ENCODE results near the gene CES2.

CES2 gene

DNA sequence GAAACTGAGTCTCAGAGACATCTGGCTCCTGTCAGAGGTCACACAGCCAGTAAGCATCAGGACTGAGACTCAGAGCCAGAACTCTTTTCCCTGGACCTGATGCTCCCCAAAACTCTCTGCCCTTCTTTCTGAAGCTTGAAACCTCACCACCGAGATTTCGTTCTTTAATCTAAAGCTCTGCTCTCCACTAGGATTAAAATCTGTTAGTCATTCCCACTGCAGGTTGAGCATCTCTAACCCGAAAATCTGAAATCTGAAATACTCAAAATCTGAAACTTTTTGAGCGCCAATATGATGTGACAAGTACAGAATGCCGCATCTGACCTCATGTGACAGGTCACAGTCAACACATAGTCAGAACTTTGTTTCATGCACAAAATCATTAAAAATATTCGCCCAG is 18.8 kb upstream of the CES2 start:
- no peak for DNase-seq
- in situ Hi-C loops (cut with MboI; ENCODE audit: low pct_unique_long_range_greater_than_20kb, low sequenced_read_pairs): no loop called here

DNA sequence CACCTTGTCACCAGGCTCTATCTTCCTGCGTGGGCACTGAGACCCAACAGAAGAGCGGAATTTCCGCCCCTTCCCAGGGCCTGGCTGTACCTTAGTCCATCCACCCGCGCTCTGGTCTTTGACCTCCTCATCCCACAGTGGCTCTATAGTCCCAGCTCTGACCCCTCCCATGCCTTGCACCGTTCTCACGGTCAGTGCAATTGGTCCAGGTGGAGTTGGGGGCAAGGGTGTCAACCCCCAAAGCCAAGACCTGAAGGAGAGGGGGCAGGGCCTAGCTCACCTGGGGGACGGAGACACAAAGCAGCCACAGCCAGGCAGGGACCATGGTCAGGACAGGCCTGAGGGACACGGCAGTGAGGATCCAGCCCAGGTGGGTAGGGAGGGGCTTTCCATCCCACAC is 17.6 kb upstream of the CES2 start:
- DNase-seq: no peak
- in situ Hi-C loops (cut with MboI; ENCODE audit: low pct_unique_long_range_greater_than_20kb, low sequenced_read_pairs): no loop called here

DNA sequence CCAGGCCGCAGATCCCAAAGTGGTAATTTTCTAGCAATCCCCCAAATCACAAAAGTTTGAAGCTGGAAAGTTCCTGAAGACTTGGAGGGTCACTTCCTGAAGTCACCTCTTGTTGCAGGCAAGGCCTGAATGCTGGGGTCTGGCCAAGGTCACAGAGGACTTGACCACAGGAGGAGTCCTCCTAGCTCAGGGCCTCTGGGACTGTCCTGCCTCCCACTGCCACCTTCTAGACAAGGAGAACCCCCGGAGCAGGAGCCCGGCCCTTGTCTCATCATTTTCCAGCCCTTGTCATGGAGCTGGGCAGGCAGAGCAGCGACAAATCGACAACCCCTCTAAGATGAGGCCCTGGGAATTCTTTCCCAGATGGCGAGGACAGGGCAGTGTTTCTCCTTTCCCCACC is 17.0 kb upstream of the CES2 start:
- DNase-seq: no peak
- in situ Hi-C loops (cut with MboI; ENCODE audit: low pct_unique_long_range_greater_than_20kb, low sequenced_read_pairs): no loop called here

DNA sequence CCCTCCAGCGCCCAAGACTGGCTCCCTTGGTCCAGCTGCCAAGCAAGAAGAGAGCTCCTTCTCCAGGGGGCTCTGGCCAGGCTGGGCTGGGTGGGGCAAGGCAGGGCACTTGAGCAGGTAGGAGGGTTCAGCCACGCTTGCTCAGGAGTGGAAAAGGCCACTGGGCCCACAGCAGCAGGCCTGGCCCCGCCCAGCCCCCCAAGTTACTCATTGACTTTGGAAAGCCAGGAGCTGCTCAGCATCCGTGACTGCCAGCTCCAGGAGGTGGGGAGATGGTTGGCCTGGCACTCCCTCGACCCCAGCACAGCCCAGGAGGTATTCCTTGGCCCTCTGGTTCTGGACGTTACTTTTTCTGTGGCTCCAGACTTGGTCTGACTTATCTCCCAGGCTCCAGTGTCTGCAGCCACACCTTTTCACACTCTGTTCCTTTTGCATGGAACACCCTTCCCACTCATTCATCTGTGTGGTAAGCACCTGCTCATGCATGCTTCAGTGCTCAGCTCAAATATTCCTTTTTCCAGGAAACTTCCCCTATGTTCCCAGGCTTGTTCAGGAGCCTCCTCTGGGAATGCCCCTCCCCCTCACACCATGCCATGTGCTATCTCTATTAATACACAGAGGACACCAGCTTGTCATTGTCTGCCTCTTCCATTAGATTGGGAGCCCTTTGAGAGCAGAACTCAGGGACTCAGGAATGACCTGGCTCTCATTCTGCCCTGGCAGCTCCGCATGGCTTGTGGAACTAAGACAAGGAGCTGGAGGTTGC is 16.3 kb upstream of the CES2 start, which contains the start of gene CDH16:
Gene CDH16, minus strand, starts transcription at position 83 of the 766 bp plus-strand sequence. CDS start 820 bp downstream, outside the sequence.
- in situ Hi-C loops (cut with MboI; ENCODE audit: low pct_unique_long_range_greater_than_20kb, low sequenced_read_pairs): no loop called here
- no peak for DNase-seq

DNA sequence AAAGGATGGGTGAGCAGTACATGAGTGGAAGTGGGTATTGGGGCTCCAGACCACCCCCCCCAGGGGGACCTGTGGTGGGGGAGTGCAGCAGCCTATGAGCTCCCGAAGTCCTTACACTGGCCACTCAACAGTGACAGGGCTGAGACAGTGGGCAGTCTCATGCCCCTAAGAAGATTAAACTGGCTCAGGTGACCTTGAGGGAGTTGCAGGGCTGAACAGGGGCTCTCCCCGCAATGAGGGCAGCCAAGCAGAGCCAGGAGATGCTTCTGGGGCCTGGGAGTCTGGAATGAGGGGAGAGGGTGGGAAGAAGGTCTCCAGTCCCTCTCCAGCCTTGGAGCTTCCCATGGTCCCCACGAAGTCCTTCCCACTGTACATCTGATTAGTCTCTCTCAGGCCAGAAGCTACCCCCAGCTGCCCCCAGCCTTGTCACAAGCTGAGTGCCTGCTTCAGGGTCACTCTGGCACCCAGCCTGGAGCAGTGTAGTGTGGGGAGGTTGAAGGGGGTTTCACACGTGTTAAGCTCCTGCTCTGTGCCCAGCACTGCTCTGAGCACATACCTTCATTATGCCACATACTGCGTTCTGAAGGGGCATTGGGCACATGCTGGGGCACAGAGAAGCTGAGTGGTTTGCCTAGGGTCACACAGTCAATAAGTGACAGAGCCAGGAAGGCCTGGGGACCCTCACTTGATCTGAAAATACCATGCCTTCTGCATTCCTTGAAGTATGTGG is 15.6 kb upstream of the CES2 start:
- in situ Hi-C loops (cut with MboI; ENCODE audit: low pct_unique_long_range_greater_than_20kb, low sequenced_read_pairs): no loop called here
- no peak for DNase-seq

DNA sequence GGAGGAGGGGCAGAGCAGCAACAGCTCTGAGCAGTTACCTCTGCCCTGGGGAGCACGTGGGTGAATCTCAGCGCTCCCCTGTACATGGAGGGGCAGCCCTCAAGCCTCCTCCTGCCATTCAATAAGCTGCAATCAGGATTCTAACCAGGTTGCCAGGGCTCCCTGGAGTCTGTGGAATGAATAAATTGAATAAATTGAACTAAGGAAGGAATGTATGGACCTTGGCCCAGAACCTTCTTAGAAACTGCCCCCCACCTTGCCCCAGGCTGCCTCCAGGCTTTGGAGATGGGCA is 15.1 kb upstream of the CES2 start:
- in situ Hi-C loops (cut with MboI; ENCODE audit: low pct_unique_long_range_greater_than_20kb, low sequenced_read_pairs): no loop called here
- no peak for DNase-seq

DNA sequence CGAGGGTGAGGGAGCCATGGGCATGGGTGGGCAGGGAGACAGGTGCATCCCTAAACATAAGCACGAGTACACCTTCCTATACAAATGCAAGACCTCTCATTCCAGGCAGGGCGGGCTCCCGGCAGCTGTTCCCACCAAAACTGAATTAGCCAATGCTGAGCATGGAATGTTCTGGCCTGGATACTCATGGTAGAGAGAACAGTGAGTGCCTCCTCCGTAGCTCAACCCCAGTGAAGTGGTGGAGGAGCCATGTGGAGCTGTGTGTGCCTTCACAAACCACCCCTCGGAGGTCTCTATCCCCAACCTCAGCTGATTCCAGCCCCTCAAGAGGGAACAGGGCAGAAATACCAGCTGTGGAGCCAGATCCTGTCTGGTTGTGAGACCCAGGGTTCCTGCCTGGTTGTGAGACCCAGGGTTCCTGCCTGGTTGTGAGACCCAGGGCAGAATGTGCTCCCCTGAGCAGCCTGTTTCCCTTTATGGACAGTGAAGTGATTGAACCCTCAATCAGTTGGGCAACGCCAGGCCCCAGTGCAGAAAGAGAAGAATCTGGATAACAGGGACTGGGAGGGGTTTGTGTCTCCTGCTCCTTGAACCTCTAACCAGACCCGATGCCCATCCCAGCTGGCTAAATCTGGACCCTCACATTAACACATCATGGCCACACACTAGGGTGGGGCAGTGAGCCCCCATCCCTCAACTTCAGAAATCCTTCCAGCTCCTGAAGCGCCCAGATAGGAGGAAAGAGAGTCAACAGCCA is 14.2 kb upstream of the CES2 start:
- no peak for DNase-seq
- in situ Hi-C loops (cut with MboI; ENCODE audit: low pct_unique_long_range_greater_than_20kb, low sequenced_read_pairs): no loop called here

DNA sequence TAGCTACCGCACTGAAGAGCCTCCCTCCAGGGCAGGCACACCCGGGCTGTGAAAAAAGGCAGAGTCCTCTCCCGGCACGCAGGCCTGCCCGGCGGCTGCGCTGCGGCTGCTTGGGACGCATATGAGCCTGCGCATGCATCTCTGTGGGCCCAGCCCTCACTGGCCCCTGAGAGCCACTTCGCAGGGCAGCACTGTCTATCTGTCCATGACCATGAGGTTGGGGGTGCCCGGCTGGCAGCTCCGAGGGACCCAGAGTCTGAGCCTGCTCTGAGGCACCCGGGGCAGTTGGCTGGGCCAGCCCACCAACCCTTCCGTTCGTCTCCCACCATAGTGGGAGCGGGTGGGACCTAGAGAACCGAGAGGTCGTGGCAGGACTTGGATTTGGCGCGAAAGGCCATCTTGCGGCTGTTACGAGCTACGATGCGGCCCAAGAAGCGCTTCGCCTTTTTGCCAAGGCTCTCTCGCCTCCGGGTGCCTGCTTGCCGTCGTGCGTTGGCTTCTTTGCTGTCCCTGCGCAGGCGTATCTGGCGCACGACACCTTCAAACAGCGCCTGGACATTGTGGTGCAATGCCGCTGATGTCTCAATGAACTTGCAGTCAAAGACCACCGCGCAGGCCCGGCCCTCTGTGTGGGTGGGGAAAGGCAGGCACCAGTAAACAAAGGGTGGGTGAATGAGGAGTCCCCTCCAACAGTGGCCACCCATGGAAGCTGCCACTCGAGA is 13.4 kb upstream of the CES2 start:
- in situ Hi-C loops (cut with MboI; ENCODE audit: low pct_unique_long_range_greater_than_20kb, low sequenced_read_pairs): no loop called here

DNA sequence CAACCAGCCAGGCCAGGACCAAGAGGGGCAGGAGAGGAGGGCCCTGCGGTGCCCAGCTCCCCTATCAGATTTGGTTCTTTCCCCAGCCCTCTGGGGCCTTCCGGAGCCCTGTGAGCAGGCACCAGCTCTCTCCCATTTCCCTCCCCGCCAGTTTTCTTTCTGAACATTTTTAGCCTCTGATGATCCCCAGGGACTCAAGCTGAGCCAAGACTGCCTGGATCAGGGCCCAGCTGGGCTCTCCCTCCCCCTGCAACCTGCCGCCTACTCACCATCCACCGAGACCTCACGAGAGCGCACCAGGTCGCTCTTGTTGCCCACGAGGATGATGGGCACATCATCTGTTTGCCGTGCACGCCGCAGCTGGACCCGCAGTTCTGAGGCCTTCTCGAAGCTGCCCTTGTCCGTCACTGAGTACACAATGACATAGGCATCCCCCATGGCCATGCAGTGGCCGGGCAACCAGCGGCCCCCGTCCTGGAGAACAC is 12.0 kb upstream of the CES2 start:
- DNase-seq: no peak
- in situ Hi-C loops (cut with MboI; ENCODE audit: low pct_unique_long_range_greater_than_20kb, low sequenced_read_pairs): no loop called here

More for the DNA sequence above, 13.4 kb upstream of the CES2 start:
- DNase-seq: no peak

DNA sequence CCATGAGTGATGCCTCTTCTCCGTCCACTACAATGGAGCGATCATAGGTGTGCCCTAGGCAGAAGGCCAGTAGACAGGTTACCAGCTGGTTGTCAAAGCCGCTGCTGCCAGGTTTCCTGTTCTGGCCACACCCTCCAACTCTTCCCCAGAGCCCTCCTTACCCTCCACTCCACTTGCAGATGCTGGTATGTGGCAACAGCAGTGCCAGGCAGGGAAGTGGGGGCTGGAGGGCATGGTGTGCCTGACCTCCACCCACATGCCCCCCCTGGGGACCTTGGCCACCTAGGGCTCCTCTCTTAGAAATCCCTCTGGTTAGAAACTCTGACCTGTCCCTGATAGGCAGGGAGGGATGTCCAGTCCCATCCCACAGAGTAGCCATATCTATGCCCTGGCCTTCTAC is 11.4 kb upstream of the CES2 start:
- no peak for DNase-seq
- in situ Hi-C loops (cut with MboI; ENCODE audit: low pct_unique_long_range_greater_than_20kb, low sequenced_read_pairs): no loop called here

DNA sequence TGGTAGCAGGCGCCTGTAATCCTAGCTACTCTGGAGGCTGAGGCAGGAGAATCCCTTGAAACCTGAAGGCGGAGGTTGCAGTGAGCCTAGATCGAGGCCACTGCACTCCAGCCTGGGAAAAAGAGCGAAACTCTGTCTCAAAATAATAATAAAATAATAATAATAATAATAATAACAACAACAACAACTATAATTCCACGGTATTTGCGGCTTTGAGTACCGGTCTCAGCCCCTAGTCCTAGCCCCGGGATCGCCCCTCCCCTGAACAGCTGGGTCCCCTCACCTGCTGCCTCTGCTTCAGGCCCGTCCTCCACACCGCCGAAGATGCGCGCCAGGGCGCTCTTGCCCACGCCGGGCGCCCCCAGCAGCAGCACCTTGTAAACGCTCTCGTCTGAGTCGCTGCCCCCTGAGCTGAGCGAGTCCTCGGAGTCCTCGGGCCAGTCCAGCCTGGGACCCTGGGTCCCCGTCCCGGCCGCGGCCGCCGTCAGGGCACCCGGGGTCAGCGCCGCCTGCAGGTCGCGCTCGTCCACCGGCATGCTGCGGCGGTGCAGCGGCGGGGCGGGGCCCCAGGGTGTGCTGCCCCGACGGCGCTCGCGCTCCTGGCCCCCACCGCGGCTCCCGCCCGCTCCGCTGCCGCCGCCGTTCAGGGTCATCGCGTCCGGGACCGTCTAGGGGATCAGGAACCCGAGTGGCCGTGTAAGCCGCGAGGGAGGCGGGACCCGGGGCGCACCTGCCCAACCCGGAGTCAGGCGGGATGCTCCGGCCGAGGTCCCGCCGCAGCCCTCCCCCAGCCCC is 10.6 kb upstream of the CES2 start:
- peak; percentile 25 for DNase-seq
- in situ Hi-C loops (cut with MboI; ENCODE audit: low pct_unique_long_range_greater_than_20kb, low sequenced_read_pairs): no loop called here

DNA sequence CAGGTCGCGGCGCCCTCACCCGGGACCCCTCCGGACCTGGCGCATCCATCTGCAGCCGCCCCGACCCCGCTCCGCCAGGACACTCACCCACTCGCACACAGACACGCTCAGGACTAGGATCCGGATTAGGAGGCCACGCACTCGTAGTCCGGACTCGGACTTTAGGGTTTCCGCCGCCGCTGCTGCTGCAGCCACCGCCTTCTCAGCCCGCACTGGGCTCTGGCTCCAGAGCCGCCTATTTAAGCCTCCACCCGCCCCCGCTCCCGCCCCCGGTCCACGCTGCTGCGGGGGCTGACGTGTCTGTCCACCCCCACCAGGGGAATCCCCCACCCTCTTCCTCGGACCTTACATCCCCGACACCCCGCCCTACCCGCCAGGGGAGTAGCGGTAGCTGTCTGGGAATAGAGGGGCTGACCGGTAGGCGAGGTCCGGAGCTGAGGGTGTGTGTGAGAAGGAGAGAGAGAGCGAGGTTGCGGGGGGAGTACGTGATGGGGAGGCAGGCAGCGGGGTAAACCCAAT is 9.9 kb upstream of the CES2 start, which contains the start of gene RRAD:
Gene RRAD, minus strand, starts transcription at position 214 of the 519 bp plus-strand sequence. CDS start 356 bp downstream, outside the sequence.
- DNase-seq: no peak
- in situ Hi-C loops (cut with MboI; ENCODE audit: low pct_unique_long_range_greater_than_20kb, low sequenced_read_pairs): no loop called here

DNA sequence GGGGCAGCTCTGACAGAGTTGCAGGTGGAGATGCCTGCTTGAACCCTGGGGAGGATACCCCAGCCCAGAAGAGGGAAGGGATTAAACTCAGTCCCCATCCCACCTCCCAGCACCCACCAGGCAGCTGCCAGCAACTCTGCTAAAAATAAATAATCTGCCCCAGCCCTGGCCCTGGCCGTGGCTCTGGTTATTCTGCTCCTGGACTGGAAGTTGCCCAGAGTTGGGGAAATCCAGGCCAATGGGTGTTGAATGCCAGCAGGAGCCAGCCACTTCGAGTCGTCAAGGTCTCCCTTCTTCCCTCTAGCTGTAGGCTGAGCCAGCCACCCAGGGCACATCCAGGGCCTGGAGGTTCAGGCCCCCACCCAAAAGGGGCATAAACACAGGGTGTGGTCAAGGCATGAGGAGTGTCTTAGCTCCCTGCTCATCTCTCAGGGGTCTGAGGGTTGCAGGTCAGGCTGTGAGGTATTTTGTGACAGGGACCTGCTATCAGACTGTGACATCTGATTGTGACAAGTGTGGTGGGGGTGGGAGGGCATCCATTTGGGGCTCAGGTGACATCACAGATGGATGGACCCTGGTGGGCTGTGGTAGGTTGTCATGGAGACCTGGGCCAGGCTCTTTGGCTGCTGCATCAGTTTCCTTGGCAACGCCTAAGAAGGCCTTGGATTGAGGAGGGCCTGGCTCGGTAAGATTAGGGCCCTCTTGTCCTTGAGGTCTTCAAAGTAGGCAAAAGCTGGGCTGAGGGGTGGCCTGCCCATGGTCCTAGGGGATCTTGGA is 9.0 kb upstream of the CES2 start:
- DNase-seq: no peak
- in situ Hi-C loops (cut with MboI; ENCODE audit: low pct_unique_long_range_greater_than_20kb, low sequenced_read_pairs): no loop called here

DNA sequence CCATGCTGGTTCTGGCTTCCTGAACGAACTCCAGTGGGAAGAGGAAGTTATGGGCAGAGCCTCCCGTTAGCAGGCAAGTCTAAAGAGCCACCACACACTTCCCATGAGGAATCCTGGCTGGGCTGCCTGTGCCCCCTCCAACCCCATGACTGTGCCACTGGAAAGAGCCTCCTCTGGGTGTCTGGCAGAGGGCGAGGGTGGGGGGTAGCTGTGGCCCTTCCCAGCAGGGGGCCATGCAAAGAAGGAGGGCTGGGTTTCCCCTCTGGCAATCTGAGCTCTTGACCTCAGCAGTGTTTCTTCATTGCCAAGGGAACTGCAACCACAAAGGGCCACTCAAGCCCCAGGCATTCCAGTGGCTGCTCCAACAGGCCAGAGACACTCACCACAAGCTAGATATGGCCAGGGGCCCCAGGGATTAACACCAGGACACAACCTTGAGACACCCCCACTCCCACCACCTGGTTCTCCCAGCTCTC is 8.3 kb upstream of the CES2 start:
- in situ Hi-C loops (cut with MboI; ENCODE audit: low pct_unique_long_range_greater_than_20kb, low sequenced_read_pairs): no loop called here
- DNase-seq: peak; percentile 51

DNA sequence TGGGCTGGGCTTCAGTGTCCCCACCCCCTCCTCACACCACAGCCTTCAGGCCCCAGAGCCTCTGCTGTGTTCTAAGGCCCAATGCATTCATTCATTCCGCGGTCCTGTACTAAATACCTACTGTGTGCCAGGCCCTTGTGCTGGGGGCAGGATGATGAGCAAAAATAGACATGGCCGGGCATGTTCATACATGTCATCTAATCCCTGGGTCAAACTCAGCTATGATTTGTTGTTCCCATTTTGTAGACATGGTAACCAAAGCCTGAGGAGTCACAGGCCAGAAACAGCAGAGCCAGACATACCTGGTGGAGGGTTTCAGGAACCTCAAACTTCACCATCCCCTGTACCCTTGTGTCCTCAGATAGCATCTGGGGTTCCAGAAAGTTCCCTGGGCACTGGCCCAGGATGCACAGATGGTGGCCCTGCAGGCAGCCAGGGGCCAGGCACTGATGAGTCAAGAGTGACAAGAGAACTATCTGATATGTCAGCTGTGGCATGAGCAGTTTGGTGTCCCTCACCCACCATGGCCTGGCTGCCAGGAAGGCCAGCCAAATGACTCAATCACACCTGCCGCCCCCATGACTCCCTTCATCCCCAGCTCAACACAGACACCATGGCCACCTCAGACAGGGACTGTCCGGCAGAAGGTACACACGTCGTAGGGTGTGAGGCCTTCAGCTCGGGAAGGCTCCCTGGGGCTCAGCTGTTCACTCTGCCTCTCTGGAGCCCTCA is 7.2 kb upstream of the CES2 start:
- peak; percentile 41 for DNase-seq
- in situ Hi-C loops (cut with MboI; ENCODE audit: low pct_unique_long_range_greater_than_20kb, low sequenced_read_pairs): no loop called here

DNA sequence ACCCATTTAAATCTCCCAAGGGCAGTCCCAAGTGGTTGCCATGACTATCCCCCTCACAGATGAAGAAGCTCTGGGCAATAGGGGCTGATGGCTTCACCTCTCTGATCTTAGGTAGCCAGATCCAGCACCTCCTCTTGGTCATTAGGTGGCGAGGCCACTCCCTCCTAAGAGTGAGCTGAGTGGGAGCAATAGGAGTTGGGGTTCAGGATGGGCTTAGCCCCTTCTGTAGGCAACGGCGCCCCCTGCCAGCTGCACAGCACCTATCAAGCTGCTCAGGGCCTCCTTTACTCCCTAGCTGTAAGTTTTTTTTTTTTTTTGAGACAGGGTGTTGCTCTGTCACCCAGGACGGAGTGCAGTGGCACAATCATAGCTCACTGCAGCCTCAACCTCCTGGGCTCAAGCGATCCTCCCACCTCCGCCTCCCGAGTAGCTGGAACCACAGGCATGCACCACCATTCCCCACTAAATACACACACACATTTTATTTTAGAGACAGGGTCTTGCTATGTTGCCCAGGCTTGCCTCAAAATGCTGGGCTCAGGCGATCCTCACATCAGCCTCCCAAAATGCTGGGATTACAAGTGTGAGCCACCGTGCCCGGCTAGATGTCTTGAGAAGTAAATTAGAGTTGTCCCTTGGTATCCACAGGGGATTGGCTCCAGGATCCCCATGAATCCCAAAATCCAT is 6.5 kb upstream of the CES2 start:
- in situ Hi-C loops (cut with MboI; ENCODE audit: low pct_unique_long_range_greater_than_20kb, low sequenced_read_pairs): no loop called here
- DNase-seq: peak; percentile 38

All from KBM-7 (cell line).